Measurements from ENCODE around the gene EXOC6B. TPM values are rescaled to one million over a fixed set of nuclear protein-coding genes. Genes with fewer than 3 reads are reported as not detected.
A peak's percentile ranks its signal among the peaks of the same experiment; 100 is the strongest.

Gene EXOC6B
- total RNA-seq, 1 donor from 2014 or later, result 104 TPM

DNA sequence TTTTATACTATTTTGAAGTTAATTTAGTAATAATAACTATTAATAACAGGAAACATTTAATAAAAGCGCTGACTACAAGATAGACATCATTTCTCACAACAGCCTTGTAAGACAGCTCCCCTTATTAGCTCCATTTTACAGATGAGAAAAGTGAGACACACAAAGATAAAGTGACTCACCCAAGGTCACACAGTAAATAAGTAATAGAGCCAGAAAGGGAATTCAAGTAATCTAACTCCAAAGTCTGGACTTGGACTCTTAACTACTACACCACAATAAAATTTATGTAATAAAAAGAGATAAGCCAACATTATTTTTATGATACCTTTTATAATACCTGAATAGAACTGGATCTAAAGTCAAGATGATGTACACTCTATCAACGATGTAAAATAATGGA is 25.3 kb downstream of the EXOC6B start:
- H3K27ac Mint-ChIP-seq, result no peak overlapping the region
- no peak for DNase-seq (ENCODE audit: low spot score in 2 of 2, unreplicated experiment in 2 of 2)
- H3K4me3 Mint-ChIP-seq, result no peak overlapping the region
- no peaks in the 10 kb centered on the region for H3K27me3 Mint-ChIP-seq (ENCODE audit: low read depth)
- no peaks in the 10 kb centered on the region for H3K36me3 Mint-ChIP-seq
- no peak for TF ChIP-seq CTCF (IDR thresholded peaks at IDR 0.05; ENCODE audit: unreplicated experiment)
- H3K9me3 Mint-ChIP-seq, result no peaks in the 10 kb centered on the region
- peaks cover 2% of the 10 kb centered on the region for H3K4me1 Mint-ChIP-seq

DNA sequence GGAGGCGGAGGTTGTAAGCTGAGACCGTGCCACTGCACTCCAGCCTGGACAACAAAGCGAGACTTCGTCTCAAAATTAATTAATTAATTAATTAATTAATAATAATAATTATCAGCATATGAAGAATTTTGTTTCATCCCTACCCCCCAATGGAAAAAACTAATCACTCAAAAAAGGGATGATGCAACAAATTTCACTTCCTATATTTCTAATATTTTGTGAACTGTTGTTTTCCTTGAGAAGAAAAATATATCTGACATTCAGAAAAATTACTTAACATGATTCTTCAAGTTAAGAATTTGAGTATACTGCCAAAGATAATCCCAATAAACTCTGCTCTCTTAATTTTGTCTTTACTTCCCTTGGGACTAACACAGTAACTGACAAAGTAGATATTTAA is 28.1 kb downstream of the EXOC6B start:
- Mint-ChIP-seq H3K27ac (no peak overlapping the region), H3K4me3 (no peak overlapping the region), H3K9me3 (no peaks in the 10 kb centered on the region), H3K4me1 (peaks cover 16% of the 10 kb centered on the region), H3K36me3 (no peaks in the 10 kb centered on the region), H3K27me3 (ENCODE audit: low read depth) (no peaks in the 10 kb centered on the region)
- TF ChIP-seq CTCF (IDR thresholded peaks at IDR 0.05; ENCODE audit: unreplicated experiment), result no peak
- DNase-seq (ENCODE audit: low spot score in 2 of 2, unreplicated experiment in 2 of 2), result no peak

DNA sequence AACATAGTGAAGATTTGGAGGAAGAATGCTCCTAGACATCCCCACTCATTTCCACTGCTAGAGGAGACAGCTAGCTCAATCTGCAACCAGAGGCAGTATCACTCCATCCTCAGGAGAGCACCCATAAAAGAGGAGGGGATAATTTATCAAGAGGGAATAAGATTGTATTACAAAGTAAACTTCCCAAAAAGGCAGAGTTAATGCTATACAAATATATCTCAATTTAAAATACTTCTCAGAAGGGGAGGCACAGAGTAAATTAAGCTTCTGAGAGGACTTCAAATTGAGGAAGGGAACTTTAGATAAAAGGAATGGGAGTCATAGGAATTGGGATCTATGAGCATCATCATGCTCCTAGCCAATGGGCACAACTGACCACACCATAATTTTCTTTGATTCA is 29.1 kb downstream of the EXOC6B start:
- H3K4me3 Mint-ChIP-seq, result no peak overlapping the region
- H3K4me1 Mint-ChIP-seq, result peaks cover 16% of the 10 kb centered on the region
- no peak overlapping the region for H3K27ac Mint-ChIP-seq
- H3K36me3 Mint-ChIP-seq, result no peaks in the 10 kb centered on the region
- H3K9me3 Mint-ChIP-seq, result no peaks in the 10 kb centered on the region
- no peaks in the 10 kb centered on the region for H3K27me3 Mint-ChIP-seq (ENCODE audit: low read depth)
- TF ChIP-seq CTCF (IDR thresholded peaks at IDR 0.05; ENCODE audit: unreplicated experiment), result no peak
- DNase-seq (ENCODE audit: low spot score in 2 of 2, unreplicated experiment in 2 of 2), result no peak

DNA sequence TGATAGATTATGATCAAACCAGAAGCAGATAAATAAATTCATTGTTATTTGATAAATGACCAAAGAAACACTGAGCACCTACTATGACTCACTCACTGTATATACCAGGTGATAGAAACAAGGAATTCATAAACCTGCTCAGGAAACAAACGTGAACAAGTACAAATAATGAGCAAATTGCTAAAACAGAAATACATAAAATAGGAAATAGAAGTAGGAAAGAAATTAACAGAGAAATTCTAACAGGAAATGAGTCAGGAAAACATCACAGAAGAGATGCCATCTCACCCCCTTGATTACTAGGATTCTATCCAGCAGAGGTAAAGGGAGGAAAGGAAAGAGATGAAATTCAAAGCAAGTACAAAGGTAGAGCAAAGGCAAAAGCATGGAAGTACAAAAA is 31.3 kb downstream of the EXOC6B start:
- DNase-seq (ENCODE audit: low spot score in 2 of 2, unreplicated experiment in 2 of 2), result no peak
- TF ChIP-seq CTCF (IDR thresholded peaks at IDR 0.05; ENCODE audit: unreplicated experiment), result no peak
- Mint-ChIP-seq H3K27ac (peak overlapping the region; percentile 11), H3K36me3 (no peaks in the 10 kb centered on the region), H3K27me3 (ENCODE audit: low read depth) (no peaks in the 10 kb centered on the region), H3K4me3 (no peak overlapping the region), H3K4me1 (peaks cover 16% of the 10 kb centered on the region), H3K9me3 (no peaks in the 10 kb centered on the region)

- Mint-ChIP-seq H3K4me3 (no peak overlapping the region), H3K27me3 (ENCODE audit: low read depth) (no peaks in the 10 kb centered on the region), H3K4me1 (peaks cover 16% of the 10 kb centered on the region), H3K36me3 (no peaks in the 10 kb centered on the region), H3K27ac (no peak overlapping the region), H3K9me3 (no peaks in the 10 kb centered on the region)
- no peak for DNase-seq (ENCODE audit: low spot score in 2 of 2, unreplicated experiment in 2 of 2)
- no peak for TF ChIP-seq CTCF (IDR thresholded peaks at IDR 0.05; ENCODE audit: unreplicated experiment)
Measured at GRCh38 chr2:72793798-72794440, 31.9 kb downstream of the EXOC6B start.

GRCh38 chr2:72789241-72789640 is 36.6 kb downstream of the EXOC6B start:
- H3K36me3 Mint-ChIP-seq, result peaks cover 19% of the 10 kb centered on the region
- H3K9me3 Mint-ChIP-seq, result peaks cover 6% of the 10 kb centered on the region
- no peak overlapping the region for H3K27ac Mint-ChIP-seq
- peaks cover 8% of the 10 kb centered on the region for H3K4me1 Mint-ChIP-seq
- no peak for TF ChIP-seq CTCF (IDR thresholded peaks at IDR 0.05; ENCODE audit: unreplicated experiment)
- no peak for DNase-seq (ENCODE audit: low spot score in 2 of 2, unreplicated experiment in 2 of 2)
- H3K27me3 Mint-ChIP-seq (ENCODE audit: low read depth), result no peaks in the 10 kb centered on the region
- H3K4me3 Mint-ChIP-seq, result no peak overlapping the region
